Measurements from ENCODE around the gene SLC25A25.

- TF ChIP-seq CTCF (IDR thresholded peaks at IDR 0.05), result no peak
- no peak for TF ChIP-seq POLR2A (IDR thresholded peaks at IDR 0.05)
Measured at GRCh38 chr9:128118971-128119665, 51.1 kb downstream of the SLC25A25 start.

Measured in right lobe of liver (tissue), 4 donors.